ENCODE measurements around the gene LSAMP. TPM values are rescaled to one million over a fixed set of nuclear protein-coding genes. Genes with fewer than 3 reads are reported as not detected.

Gene LSAMP
- total and polyA plus RNA-seq, 5 donors from 2014 or later: not detected

- Mint-ChIP-seq H3K4me1 (no peaks in the 10 kb centered on the region), H3K27ac (no peak overlapping the region), H3K36me3 (no peaks in the 10 kb centered on the region), H3K4me3 (no peak overlapping the region), H3K27me3 (no peaks in the 10 kb centered on the region), H3K9me3 (peaks cover 0 to 6% (median 0%) of the 10 kb centered on the region in 7 donors)
- no peak for ATAC-seq (ENCODE audit: low read depth in 2 of 2)
- H3K9me3 ChIP-seq (ENCODE audit: control insufficient read depth in 2 of 2, low read length in 2 of 2): no peaks in the 10 kb centered on the region
- no peaks in the 10 kb centered on the region for H3K27me3 ChIP-seq (ENCODE audit: control insufficient read depth, insufficient read depth, low read length)
- no peak for DNase-seq
- no peak overlapping the region for H3K4me3 ChIP-seq (ENCODE audit: low read depth, low read length)
- no peak overlapping the region for H3K27ac ChIP-seq (ENCODE audit: insufficient read depth, low read length, poor library complexity, severe bottlenecking)
- H3K4me1 ChIP-seq (ENCODE audit: control insufficient read depth, insufficient read depth, low read length, poor library complexity, severe bottlenecking): no peaks in the 10 kb centered on the region
- H3K36me3 ChIP-seq (ENCODE audit: control insufficient read depth, insufficient read depth, low read length): no peaks in the 10 kb centered on the region
Measured at GRCh38 chr3:116135457-116136085, 309.7 kb downstream of the LSAMP start.

GRCh38 chr3:116129187-116129946 lies 315.9 kb downstream of the LSAMP start:
- Mint-ChIP-seq H3K27ac (no peak overlapping the region), H3K36me3 (no peaks in the 10 kb centered on the region), H3K9me3 (peaks cover 0 to 6% (median 2%) of the 10 kb centered on the region in 7 donors), H3K27me3 (no peaks in the 10 kb centered on the region), H3K4me1 (no peaks in the 10 kb centered on the region), H3K4me3 (no peak overlapping the region)
- Histone ChIP-seq H3K4me1 (ENCODE audit: control insufficient read depth, insufficient read depth, low read length, poor library complexity, severe bottlenecking) (no peaks in the 10 kb centered on the region), H3K27me3 (ENCODE audit: control insufficient read depth, insufficient read depth, low read length) (no peaks in the 10 kb centered on the region), H3K4me3 (ENCODE audit: low read depth, low read length) (no peak overlapping the region), H3K9me3 (ENCODE audit: control insufficient read depth in 2 of 2, low read length in 2 of 2) (no peaks in the 10 kb centered on the region), H3K36me3 (ENCODE audit: control insufficient read depth, insufficient read depth, low read length) (no peaks in the 10 kb centered on the region), H3K27ac (ENCODE audit: insufficient read depth, low read length, poor library complexity, severe bottlenecking) (no peak overlapping the region)
- DNase-seq: no peak
- ATAC-seq (ENCODE audit: low read depth in 2 of 2): no peak

GRCh38 chr3:116127464-116127863 lies 317.8 kb downstream of the LSAMP start:
- ATAC-seq (ENCODE audit: low read depth in 2 of 2) (no peak), DNase-seq (no peak)
- H3K27me3 ChIP-seq (ENCODE audit: control insufficient read depth, insufficient read depth, low read length): no peaks in the 10 kb centered on the region
- no peaks in the 10 kb centered on the region for H3K4me1 ChIP-seq (ENCODE audit: control insufficient read depth, insufficient read depth, low read length, poor library complexity, severe bottlenecking)
- Mint-ChIP-seq H3K4me3 (no peak overlapping the region), H3K27me3 (no peaks in the 10 kb centered on the region), H3K4me1 (no peaks in the 10 kb centered on the region), H3K36me3 (no peaks in the 10 kb centered on the region), H3K27ac (no peak overlapping the region), H3K9me3 (peaks cover 0 to 5% (median 2%) of the 10 kb centered on the region in 7 donors)
- H3K27ac ChIP-seq (ENCODE audit: insufficient read depth, low read length, poor library complexity, severe bottlenecking): no peak overlapping the region
- no peak overlapping the region for H3K4me3 ChIP-seq (ENCODE audit: low read depth, low read length)
- no peaks in the 10 kb centered on the region for H3K9me3 ChIP-seq (ENCODE audit: control insufficient read depth in 2 of 2, low read length in 2 of 2)
- H3K36me3 ChIP-seq (ENCODE audit: control insufficient read depth, insufficient read depth, low read length): no peaks in the 10 kb centered on the region

- Histone ChIP-seq H3K9me3 (ENCODE audit: control insufficient read depth in 2 of 2, low read length in 2 of 2) (no peaks in the 10 kb centered on the region), H3K36me3 (ENCODE audit: control insufficient read depth, insufficient read depth, low read length) (no peaks in the 10 kb centered on the region), H3K27ac (ENCODE audit: insufficient read depth, low read length, poor library complexity, severe bottlenecking) (no peak overlapping the region), H3K27me3 (ENCODE audit: control insufficient read depth, insufficient read depth, low read length) (no peaks in the 10 kb centered on the region), H3K4me3 (ENCODE audit: low read depth, low read length) (no peak overlapping the region), H3K4me1 (ENCODE audit: control insufficient read depth, insufficient read depth, low read length, poor library complexity, severe bottlenecking) (no peaks in the 10 kb centered on the region)
- ATAC-seq (ENCODE audit: low read depth in 2 of 2) (no peak), DNase-seq (no peak)
- Mint-ChIP-seq H3K27me3 (no peaks in the 10 kb centered on the region), H3K4me3 (no peak overlapping the region), H3K9me3 (peaks cover 0 to 2% (median 0%) of the 10 kb centered on the region in 7 donors), H3K4me1 (no peaks in the 10 kb centered on the region), H3K27ac (no peak overlapping the region), H3K36me3 (no peaks in the 10 kb centered on the region)
Measured at GRCh38 chr3:116124166-116124565, 321.1 kb downstream of the LSAMP start.

- ATAC-seq (ENCODE audit: low read depth in 2 of 2) (no peak), DNase-seq (no peak)
- H3K27ac ChIP-seq (ENCODE audit: insufficient read depth, low read length, poor library complexity, severe bottlenecking): no peak overlapping the region
- H3K27me3 ChIP-seq (ENCODE audit: control insufficient read depth, insufficient read depth, low read length): no peaks in the 10 kb centered on the region
- H3K9me3 Mint-ChIP-seq: peaks cover 0 to 2% (median 0%) of the 10 kb centered on the region in 7 donors
- H3K27ac Mint-ChIP-seq: no peak overlapping the region
- no peaks in the 10 kb centered on the region for H3K36me3 ChIP-seq (ENCODE audit: control insufficient read depth, insufficient read depth, low read length)
- no peak overlapping the region for H3K4me3 Mint-ChIP-seq
- H3K4me3 ChIP-seq (ENCODE audit: low read depth, low read length): no peak overlapping the region
- H3K9me3 ChIP-seq (ENCODE audit: control insufficient read depth in 2 of 2, low read length in 2 of 2): no peaks in the 10 kb centered on the region
- no peaks in the 10 kb centered on the region for H3K36me3 Mint-ChIP-seq
- H3K27me3 Mint-ChIP-seq: no peaks in the 10 kb centered on the region
- H3K4me1 Mint-ChIP-seq: no peaks in the 10 kb centered on the region
- no peaks in the 10 kb centered on the region for H3K4me1 ChIP-seq (ENCODE audit: control insufficient read depth, insufficient read depth, low read length, poor library complexity, severe bottlenecking)
Measured at GRCh38 chr3:116118475-116119169, 326.7 kb downstream of the LSAMP start.

- no peak for ATAC-seq (ENCODE audit: low read depth in 2 of 2)
- no peak for DNase-seq
- H3K4me3 ChIP-seq (ENCODE audit: low read depth, low read length): no peak overlapping the region
- no peaks in the 10 kb centered on the region for H3K36me3 Mint-ChIP-seq
- H3K27me3 Mint-ChIP-seq: no peaks in the 10 kb centered on the region
- no peak overlapping the region for H3K27ac ChIP-seq (ENCODE audit: insufficient read depth, low read length, poor library complexity, severe bottlenecking)
- no peaks in the 10 kb centered on the region for H3K9me3 ChIP-seq (ENCODE audit: control insufficient read depth in 2 of 2, low read length in 2 of 2)
- H3K4me1 ChIP-seq (ENCODE audit: control insufficient read depth, insufficient read depth, low read length, poor library complexity, severe bottlenecking): no peaks in the 10 kb centered on the region
- peaks cover 0 to 3% (median 0%) of the 10 kb centered on the region in 7 donors for H3K9me3 Mint-ChIP-seq
- no peak overlapping the region for H3K4me3 Mint-ChIP-seq
- H3K27ac Mint-ChIP-seq: no peak overlapping the region
- no peaks in the 10 kb centered on the region for H3K27me3 ChIP-seq (ENCODE audit: control insufficient read depth, insufficient read depth, low read length)
- no peaks in the 10 kb centered on the region for H3K4me1 Mint-ChIP-seq
- H3K36me3 ChIP-seq (ENCODE audit: control insufficient read depth, insufficient read depth, low read length): no peaks in the 10 kb centered on the region
Measured at GRCh38 chr3:116114586-116114985, 330.7 kb downstream of the LSAMP start.

GRCh38 chr3:116112696-116113095 lies 332.6 kb downstream of the LSAMP start:
- Mint-ChIP-seq H3K4me3 (no peak overlapping the region), H3K36me3 (no peaks in the 10 kb centered on the region), H3K27ac (no peak overlapping the region), H3K27me3 (no peaks in the 10 kb centered on the region), H3K4me1 (no peaks in the 10 kb centered on the region), H3K9me3 (peaks cover 0 to 5% (median 0%) of the 10 kb centered on the region in 7 donors)
- DNase-seq (no peak), ATAC-seq (ENCODE audit: low read depth in 2 of 2) (no peak)
- no peaks in the 10 kb centered on the region for H3K4me1 ChIP-seq (ENCODE audit: control insufficient read depth, insufficient read depth, low read length, poor library complexity, severe bottlenecking)
- H3K4me3 ChIP-seq (ENCODE audit: low read depth, low read length): no peak overlapping the region
- no peaks in the 10 kb centered on the region for H3K27me3 ChIP-seq (ENCODE audit: control insufficient read depth, insufficient read depth, low read length)
- H3K27ac ChIP-seq (ENCODE audit: insufficient read depth, low read length, poor library complexity, severe bottlenecking): no peak overlapping the region
- no peaks in the 10 kb centered on the region for H3K9me3 ChIP-seq (ENCODE audit: control insufficient read depth in 2 of 2, low read length in 2 of 2)
- no peaks in the 10 kb centered on the region for H3K36me3 ChIP-seq (ENCODE audit: control insufficient read depth, insufficient read depth, low read length)
